SK-N-SH treated with all-trans-retinoic acid at 6 μM for 48 hours (cell line): ENCODE data around the gene HMGN1.
"Not testable (repeated sequence)": the region's sequence is repeated elsewhere in the genome, so short reads cannot be mapped to it uniquely, and the experiment has no call there.

ENCODE experiments used
- ATAC-seq: fragments of 200-7000 bp; cut with Tn5 transposase; 3 replicates; pipeline ENCODE4 v1.9.1; 2020; ENCODE audit warnings: mild to moderate bottlenecking, moderate library complexity
- ARNTL ChIP-seq: fragments of 450-650 bp; formaldehyde crosslinking; IDR thresholded peaks from 2 replicates; pipeline ENCODE4 v1.5.0; 2020; ENCODE audit warnings: low read depth, mild to moderate bottlenecking, moderate library complexity, borderline replicate concordance
- BACH2 ChIP-seq: fragments of 250-450 bp; sonication (Bioruptor Pico); IDR thresholded peaks from 2 replicates; pipeline ENCODE4 v1.9.0; 2021; ENCODE audit warnings: mild to moderate bottlenecking, borderline replicate concordance
- CREB5 ChIP-seq: fragments of 250-450 bp; sonication (Bioruptor Pico); IDR thresholded peaks from 2 replicates; pipeline ENCODE4 v1.5.1; 2020; ENCODE audit warnings: low read depth, mild to moderate bottlenecking, moderate library complexity
- CSDC2 ChIP-seq: fragments of 250-450 bp; sonication (Bioruptor Pico); IDR thresholded peaks from 2 replicates; pipeline ENCODE4 v1.5.0; 2020; ENCODE audit warnings: mild to moderate bottlenecking, moderate library complexity
- CSRNP3 ChIP-seq: fragments of 250-450 bp; sonication (Bioruptor Pico); IDR thresholded peaks from 2 replicates; pipeline ENCODE4 v1.5.1; 2021; ENCODE audit warnings: mild to moderate bottlenecking, moderate library complexity
- ESRRG ChIP-seq: fragments of 250-450 bp; sonication (Bioruptor Pico); IDR thresholded peaks from 2 replicates; pipeline ENCODE4 v1.6.1; 2021; ENCODE audit warnings: mild to moderate bottlenecking
- GLIS3 ChIP-seq: fragments of 250-450 bp; sonication (Bioruptor Pico); IDR thresholded peaks from 2 replicates; pipeline ENCODE4 v1.5.0; 2020; ENCODE audit warnings: mild to moderate bottlenecking, moderate library complexity
- ISL1 ChIP-seq: fragments of 250-450 bp; sonication (Bioruptor Pico); IDR thresholded peaks from 2 replicates; pipeline ENCODE4 v2.1.2; 2022; ENCODE audit warnings: mild to moderate bottlenecking, moderate library complexity
- OSR1 ChIP-seq: fragments of 250-450 bp; sonication (Bioruptor Pico); IDR thresholded peaks from 2 replicates; pipeline ENCODE4 v1.8.0; 2022; ENCODE audit warnings: moderate library complexity, mild to moderate bottlenecking, inconsistent platforms
- PATZ1 ChIP-seq: fragments of 250-450 bp; sonication (Bioruptor Pico); IDR thresholded peaks from 2 replicates; pipeline ENCODE4 v1.8.0; 2020; ENCODE audit warnings: mild to moderate bottlenecking, moderate library complexity, borderline replicate concordance
- PPARA ChIP-seq: fragments of 250-450 bp; sonication (Bioruptor Pico); IDR thresholded peaks from 2 replicates; pipeline ENCODE4 v1.5.0; 2020; ENCODE audit warnings: mild to moderate bottlenecking, borderline replicate concordance
- RARB ChIP-seq: fragments of 250-450 bp; sonication (Bioruptor Pico); IDR thresholded peaks from 2 replicates; pipeline ENCODE4 v1.8.0; 2021; ENCODE audit warnings: mild to moderate bottlenecking, moderate library complexity
- SNAI2 ChIP-seq: fragments of 250-450 bp; sonication (Bioruptor Pico); IDR thresholded peaks from 2 replicates; pipeline ENCODE4 v1.5.0; 2020; ENCODE audit warnings: mild to moderate bottlenecking, moderate library complexity
- TCF4 ChIP-seq: fragments of 250-450 bp; sonication (Bioruptor Pico); IDR thresholded peaks from 2 replicates; pipeline ENCODE4 v1.8.0; 2021; ENCODE audit warnings: mild to moderate bottlenecking, moderate library complexity, borderline replicate concordance
- TOX ChIP-seq: fragments of 250-450 bp; sonication (Bioruptor Pico); IDR thresholded peaks from 2 replicates; pipeline ENCODE4 v1.8.0; 2021; ENCODE audit warnings: mild to moderate bottlenecking, moderate library complexity, borderline replicate concordance
- TSHZ2 ChIP-seq: fragments of 250-450 bp; sonication (Bioruptor Pico); IDR thresholded peaks from 2 replicates; pipeline ENCODE4 v1.5.0; 2020; ENCODE audit warnings: mild to moderate bottlenecking, moderate library complexity
- ZC3H10 ChIP-seq: fragments of 250-450 bp; sonication (Bioruptor Pico); IDR thresholded peaks from 2 replicates; pipeline ENCODE4 v1.5.1; 2021; ENCODE audit warnings: mild to moderate bottlenecking, moderate library complexity
- ZFP30 ChIP-seq: fragments of 450-650 bp; formaldehyde crosslinking; IDR thresholded peaks from 2 replicates; pipeline ENCODE4 v1.5.0; 2022; ENCODE audit warnings: mild to moderate bottlenecking, moderate library complexity
- ZNF565 ChIP-seq: fragments of 450-650 bp; formaldehyde crosslinking; conservative IDR thresholded peaks from 2 replicates; pipeline ENCODE4 v1.5.0; 2020; ENCODE audit warnings: low read depth, mild to moderate bottlenecking, moderate library complexity
- ZNF70 ChIP-seq: fragments of 450-650 bp; formaldehyde crosslinking; IDR thresholded peaks from 2 replicates; pipeline ENCODE4 v1.5.0; 2020; ENCODE audit warnings: mild to moderate bottlenecking, moderate library complexity
- ZNF8 ChIP-seq: fragments of 450-650 bp; formaldehyde crosslinking; IDR thresholded peaks from 2 replicates; pipeline ENCODE4 v1.5.0; 2020; ENCODE audit warnings: mild to moderate bottlenecking, moderate library complexity

HMGN1 gene

GRCh38 chr21:39374046-39374445, 25.2 kb upstream of the HMGN1 start:
- no peak for TF ChIP-seq CSRNP3 (CRISPR knock-in tag)
- no peak for TF ChIP-seq ZNF70 (CRISPR knock-in tag)
- TF ChIP-seq RARB (CRISPR knock-in tag): no peak
- no peak for TF ChIP-seq GLIS3
- no peak for TF ChIP-seq CREB5 (CRISPR knock-in tag)
- TF ChIP-seq SNAI2 (CRISPR knock-in tag): no peak
- no peak for TF ChIP-seq ZFP30 (CRISPR knock-in tag)
- TF ChIP-seq ESRRG (CRISPR knock-in tag): no peak
- no peak for TF ChIP-seq ARNTL (CRISPR knock-in tag)
- no peak for TF ChIP-seq ZC3H10 (CRISPR knock-in tag)
- no peak for TF ChIP-seq TOX (CRISPR knock-in tag)
- no peak for TF ChIP-seq CSDC2 (CRISPR knock-in tag)
- no peak for TF ChIP-seq PPARA (CRISPR knock-in tag)
- no peak for TF ChIP-seq OSR1
- TF ChIP-seq ZNF8 (CRISPR knock-in tag): no peak
- no peak for TF ChIP-seq PATZ1
- no peak for TF ChIP-seq TSHZ2 (CRISPR knock-in tag)
- no peak for TF ChIP-seq TCF4
- TF ChIP-seq BACH2 (CRISPR knock-in tag): no peak
- no peak for TF ChIP-seq ISL1 (CRISPR knock-in tag)

GRCh38 chr21:39373634-39374033, 24.7 kb upstream of the HMGN1 start:
- ATAC-seq: peak; percentile 98
- no peak for TF ChIP-seq ZC3H10 (CRISPR knock-in tag)
- no peak for TF ChIP-seq PPARA (CRISPR knock-in tag)
- TF ChIP-seq CREB5 (CRISPR knock-in tag): no peak
- no peak for TF ChIP-seq SNAI2 (CRISPR knock-in tag)
- TF ChIP-seq TSHZ2 (CRISPR knock-in tag): no peak
- TF ChIP-seq ZNF565 (CRISPR knock-in tag): no peak

More at GRCh38 chr21:39374046-39374445, 25.2 kb upstream of the HMGN1 start:
- ATAC-seq: peak; percentile 53

- ATAC-seq: not testable (repeated sequence)
These were observed 21.0 kb upstream of the HMGN1 start for GRCh38 chr21:39369896-39370288.
